Measurements from ENCODE around the gene TOX2. TPM values are rescaled to one million over a fixed set of nuclear protein-coding genes. Genes with fewer than 3 reads are reported as not detected.

TOX2 gene
- total RNA-seq, 2 donors from 2014 or later = 4.0 to 6.1 TPM

GRCh38 chr20:44006126-44006525 is 91.5 kb downstream of the TOX2 start:
- Histone ChIP-seq H3K9me3 (no peaks in the 10 kb centered on the region), H3K27me3 (no peaks in the 10 kb centered on the region), H3K36me3 (no peaks in the 10 kb centered on the region), H3K27ac (no peak overlapping the region), H3K4me3 (no peak overlapping the region), H3K9ac (ENCODE audit: low read depth in 2 of 2, low read length in 2 of 2) (no peak overlapping the region), H3K4me1 (no peaks in the 10 kb centered on the region)
- intact Hi-C loops (cut with DNase I) = no loop called here
- TF ChIP-seq, protein P1, sequence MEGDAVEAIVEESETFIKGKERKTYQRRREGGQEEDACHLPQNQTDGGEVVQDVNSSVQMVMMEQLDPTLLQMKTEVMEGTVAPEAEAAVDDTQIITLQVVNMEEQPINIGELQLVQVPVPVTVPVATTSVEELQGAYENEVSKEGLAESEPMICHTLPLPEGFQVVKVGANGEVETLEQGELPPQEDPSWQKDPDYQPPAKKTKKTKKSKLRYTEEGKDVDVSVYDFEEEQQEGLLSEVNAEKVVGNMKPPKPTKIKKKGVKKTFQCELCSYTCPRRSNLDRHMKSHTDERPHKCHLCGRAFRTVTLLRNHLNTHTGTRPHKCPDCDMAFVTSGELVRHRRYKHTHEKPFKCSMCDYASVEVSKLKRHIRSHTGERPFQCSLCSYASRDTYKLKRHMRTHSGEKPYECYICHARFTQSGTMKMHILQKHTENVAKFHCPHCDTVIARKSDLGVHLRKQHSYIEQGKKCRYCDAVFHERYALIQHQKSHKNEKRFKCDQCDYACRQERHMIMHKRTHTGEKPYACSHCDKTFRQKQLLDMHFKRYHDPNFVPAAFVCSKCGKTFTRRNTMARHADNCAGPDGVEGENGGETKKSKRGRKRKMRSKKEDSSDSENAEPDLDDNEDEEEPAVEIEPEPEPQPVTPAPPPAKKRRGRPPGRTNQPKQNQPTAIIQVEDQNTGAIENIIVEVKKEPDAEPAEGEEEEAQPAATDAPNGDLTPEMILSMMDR (IDR thresholded peaks at IDR 0.05) = no peak
- DNase-seq = no peak

DNA sequence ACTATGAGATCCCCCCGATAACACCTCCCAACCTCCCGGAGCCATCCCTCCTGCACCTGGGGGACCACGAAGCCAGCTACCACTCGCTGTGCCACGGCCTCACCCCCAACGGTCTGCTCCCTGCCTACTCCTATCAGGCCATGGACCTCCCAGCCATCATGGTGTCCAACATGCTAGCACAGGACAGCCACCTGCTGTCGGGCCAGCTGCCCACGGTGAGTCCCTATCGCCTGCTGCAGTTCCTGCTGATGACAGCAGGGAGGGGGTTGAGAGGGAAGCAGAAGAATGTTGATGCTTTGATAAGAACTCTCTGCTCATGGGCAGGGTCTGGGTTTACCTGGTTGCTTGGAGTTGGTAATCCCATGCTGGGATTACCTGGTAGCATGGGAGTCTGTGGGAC is 91.9 kb downstream of the TOX2 start:
- intact Hi-C loops (cut with DNase I) = no loop called here
- Histone ChIP-seq H3K9ac (ENCODE audit: low read depth in 2 of 2, low read length in 2 of 2) (no peak overlapping the region), H3K9me3 (no peaks in the 10 kb centered on the region), H3K36me3 (no peaks in the 10 kb centered on the region), H3K4me1 (no peaks in the 10 kb centered on the region), H3K27me3 (no peaks in the 10 kb centered on the region), H3K4me3 (no peak overlapping the region), H3K27ac (no peak overlapping the region)
- TF ChIP-seq, protein P1 (IDR thresholded peaks at IDR 0.05) = no peak
- no peak for DNase-seq

GRCh38 chr20:44008806-44009678 is 94.4 kb downstream of the TOX2 start:
- no peak for DNase-seq
- H3K27ac ChIP-seq = peak overlapping the region; percentile 34
- TF ChIP-seq, protein P1 (IDR thresholded peaks at IDR 0.05) = no peak
- H3K9ac ChIP-seq (ENCODE audit: low read depth in 2 of 2, low read length in 2 of 2) = no peak overlapping the region
- no peaks in the 10 kb centered on the region for H3K9me3 ChIP-seq
- no peaks in the 10 kb centered on the region for H3K36me3 ChIP-seq
- intact Hi-C loops (cut with DNase I) = no loop called here
- H3K27me3 ChIP-seq = no peaks in the 10 kb centered on the region
- H3K4me3 ChIP-seq = no peak overlapping the region
- no peaks in the 10 kb centered on the region for H3K4me1 ChIP-seq

DNA sequence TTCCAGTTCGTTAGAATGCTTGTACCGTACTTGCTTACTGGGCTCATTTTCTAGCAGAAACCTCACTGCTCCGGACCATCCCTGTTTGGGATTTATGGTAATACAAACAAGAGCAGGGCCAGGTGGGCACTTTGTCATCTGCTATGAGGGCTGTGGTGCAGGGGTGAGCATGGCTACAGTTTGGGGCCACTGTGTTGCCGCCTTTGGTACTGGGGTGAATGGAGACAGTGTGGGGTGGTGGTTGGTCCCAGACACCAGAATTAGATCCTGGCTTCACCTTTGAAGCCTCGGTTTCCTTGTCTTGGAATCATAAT is 95.0 kb downstream of the TOX2 start:
- TF ChIP-seq, protein P1 (IDR thresholded peaks at IDR 0.05) = no peak
- no peak overlapping the region for H3K4me3 ChIP-seq
- H3K9me3 ChIP-seq = no peaks in the 10 kb centered on the region
- H3K27me3 ChIP-seq = no peaks in the 10 kb centered on the region
- peak overlapping the region; percentile 34 for H3K27ac ChIP-seq
- no peak for DNase-seq
- no peak overlapping the region for H3K9ac ChIP-seq (ENCODE audit: low read depth in 2 of 2, low read length in 2 of 2)
- H3K4me1 ChIP-seq = peaks cover 5% of the 10 kb centered on the region
- H3K36me3 ChIP-seq = no peaks in the 10 kb centered on the region
- intact Hi-C loops (cut with DNase I) = no loop called here

GRCh38 chr20:44010162-44010704 is 95.6 kb downstream of the TOX2 start:
- peaks cover 11% of the 10 kb centered on the region for H3K4me1 ChIP-seq
- no peaks in the 10 kb centered on the region for H3K9me3 ChIP-seq
- TF ChIP-seq, protein P1 (IDR thresholded peaks at IDR 0.05) = no peak
- H3K27me3 ChIP-seq = no peaks in the 10 kb centered on the region
- no peak for DNase-seq
- no peak overlapping the region for H3K27ac ChIP-seq
- no peak overlapping the region for H3K9ac ChIP-seq (ENCODE audit: low read depth in 2 of 2, low read length in 2 of 2)
- H3K4me3 ChIP-seq = no peak overlapping the region
- intact Hi-C loops (cut with DNase I) = no loop called here
- no peaks in the 10 kb centered on the region for H3K36me3 ChIP-seq
